Parathyroid adenoma (tissue), 2 donors: ENCODE data around the gene PTPRC.

Source experiments
- H2AFZ ChIP-seq: fragments of 300-600 bp; sonication (generic); one replicate; pipeline ENCODE4 v1.7.0; 2017; ENCODE audit warnings: antibody characterized with exemption, mild to moderate bottlenecking
- H3K27ac ChIP-seq: fragments of 300-600 bp; sonication (generic); one replicate; pipeline ENCODE4 v1.7.0; 2017
- H3K27me3 ChIP-seq: fragments of 300-600 bp; sonication (generic); one replicate; pipeline ENCODE4 v1.7.0; 2017; ENCODE audit warnings: low read length; ENCODE audit not compliant: control insufficient read depth, insufficient read depth
- H3K36me3 ChIP-seq: fragments of 300-600 bp; sonication (generic); one replicate; pipeline ENCODE4 v1.7.0; 2017; ENCODE audit warnings: low read length; ENCODE audit not compliant: control insufficient read depth, insufficient read depth
- H3K4me1 ChIP-seq: fragments of 300-600 bp; sonication (generic); one replicate; pipeline ENCODE4 v1.7.0; 2017; ENCODE audit warnings: control low read depth
- H3K4me2 ChIP-seq: fragments of 300-600 bp; sonication (generic); one replicate; pipeline ENCODE4 v1.7.0; 2017; ENCODE audit warnings: low read length
- H3K4me3 ChIP-seq: fragments of 300-600 bp; sonication (generic); one replicate; pipeline ENCODE4 v1.7.0; 2017; ENCODE audit warnings: low read depth, low read length
- H3K79me2 ChIP-seq: fragments of 300-600 bp; sonication (generic); one replicate; pipeline ENCODE4 v1.7.0; 2017; ENCODE audit warnings: control low read depth
- H3K9ac ChIP-seq: fragments of 300-600 bp; sonication (generic); one replicate; pipeline ENCODE4 v1.7.0; 2017; ENCODE audit warnings: mild to moderate bottlenecking
- H3K9me3 ChIP-seq: fragments of 300-600 bp; sonication (generic); one replicate; pipeline ENCODE4 v1.7.0; 2017; ENCODE audit warnings: low read length; ENCODE audit not compliant: control insufficient read depth
- CTCF ChIP-seq: fragments of 300-600 bp; sonication (generic); IDR thresholded peaks from one replicate; pipeline ENCODE4 v1.7.0; 2017; ENCODE audit warnings: antibody characterized with exemption, mild to moderate bottlenecking
- donor health status: primary hyperparathyroidism.

Gene PTPRC

GRCh38 chr1:198771563-198772153 lies 132.8 kb downstream of the PTPRC start:
- no peak for TF ChIP-seq CTCF
- Histone ChIP-seq H3K27me3 (no peaks in the 10 kb centered on the region), H3K9ac (no peak overlapping the region), H2AFZ (no peak overlapping the region), H3K36me3 (no peaks in the 10 kb centered on the region), H3K27ac (no peak overlapping the region), H3K79me2 (no peaks in the 10 kb centered on the region), H3K4me3 (no peak overlapping the region), H3K4me1 (no peaks in the 10 kb centered on the region), H3K9me3 (no peaks in the 10 kb centered on the region), H3K4me2 (no peak overlapping the region)

GRCh38 chr1:198772626-198773025 lies 133.8 kb downstream of the PTPRC start:
- Histone ChIP-seq H3K4me2 (no peak overlapping the region), H3K36me3 (no peaks in the 10 kb centered on the region), H3K9me3 (no peaks in the 10 kb centered on the region), H3K4me3 (no peak overlapping the region), H3K27me3 (no peaks in the 10 kb centered on the region), H3K4me1 (no peaks in the 10 kb centered on the region), H3K79me2 (no peaks in the 10 kb centered on the region), H2AFZ (no peak overlapping the region), H3K9ac (no peak overlapping the region), H3K27ac (no peak overlapping the region)
- no peak for TF ChIP-seq CTCF

- Histone ChIP-seq H2AFZ (no peak overlapping the region), H3K9ac (no peak overlapping the region), H3K27ac (no peak overlapping the region), H3K4me2 (no peak overlapping the region), H3K4me1 (no peaks in the 10 kb centered on the region), H3K27me3 (no peaks in the 10 kb centered on the region), H3K4me3 (no peak overlapping the region), H3K79me2 (no peaks in the 10 kb centered on the region), H3K36me3 (no peaks in the 10 kb centered on the region), H3K9me3 (no peaks in the 10 kb centered on the region)
- no peak for TF ChIP-seq CTCF
Observed at GRCh38 chr1:198773030-198773429, 134.2 kb downstream of the PTPRC start.

- Histone ChIP-seq H3K36me3 (no peaks in the 10 kb centered on the region), H3K9ac (no peak overlapping the region), H3K9me3 (no peaks in the 10 kb centered on the region), H3K4me2 (no peak overlapping the region), H3K4me1 (no peaks in the 10 kb centered on the region), H3K27ac (no peak overlapping the region), H3K4me3 (no peak overlapping the region), H3K79me2 (no peaks in the 10 kb centered on the region), H2AFZ (no peak overlapping the region), H3K27me3 (no peaks in the 10 kb centered on the region)
- TF ChIP-seq CTCF, result no peak
Observed at GRCh38 chr1:198773523-198773922, 134.7 kb downstream of the PTPRC start.

GRCh38 chr1:198774421-198774820 lies 135.6 kb downstream of the PTPRC start:
- H2AFZ ChIP-seq, result no peak overlapping the region
- H3K36me3 ChIP-seq, result no peaks in the 10 kb centered on the region
- H3K4me3 ChIP-seq, result no peak overlapping the region
- no peak overlapping the region for H3K9ac ChIP-seq
- no peak overlapping the region for H3K27ac ChIP-seq
- no peaks in the 10 kb centered on the region for H3K9me3 ChIP-seq
- no peaks in the 10 kb centered on the region for H3K4me1 ChIP-seq
- TF ChIP-seq CTCF, result no peak
- H3K4me2 ChIP-seq, result no peak overlapping the region
- no peaks in the 10 kb centered on the region for H3K27me3 ChIP-seq
- no peaks in the 10 kb centered on the region for H3K79me2 ChIP-seq
